ENCODE results near the gene CSAD. TPM values are rescaled to one million over a fixed set of nuclear protein-coding genes. Genes with fewer than 3 reads are reported as not detected.
A peak's percentile ranks its signal among the peaks of the same experiment; 100 is the strongest.

The CSAD gene
- total and polyA plus RNA-seq, 8 donors = 10.1 to 83.2 (median 21.4) TPM

- Histone ChIP-seq H3K4me1 (peaks cover 0 to 21% (median 5%) of the 10 kb centered on the region in 3 donors), H3K4me3 (peak overlapping the region; percentile 16 to 66 (median 54)), H3K27ac (peak overlapping the region; percentile 97 to 98 (median 97)), H3K27me3 (no peaks in the 10 kb centered on the region), H3K9me3 (no peaks in the 10 kb centered on the region), H3K36me3 (no peaks in the 10 kb centered on the region)
- FAIRE-seq (no peak), DNase-seq (peak; percentile 83 to 92 (median 89)), ATAC-seq (peak; percentile 71 to 80 (median 76))
- no peak for TF ChIP-seq CTCF (IDR thresholded peaks at IDR 0.05)
- WGBS, 2 donors = 1% methylated on average over 58 to 72 of the region's 72 CpGs
- intact Hi-C loops (cut with DNase I) = no loop called here
Observed at GRCh38 chr12:53221203-53222080, 40.7 kb upstream of the CSAD start.

- TF ChIP-seq CTCF (IDR thresholded peaks at IDR 0.05) = no peak
- H3K36me3 ChIP-seq = no peaks in the 10 kb centered on the region
- H3K4me3 ChIP-seq = peak overlapping the region; percentile 42 to 66 (median 54)
- H3K9me3 ChIP-seq = no peaks in the 10 kb centered on the region
- ATAC-seq = peak; percentile 79 to 90 (median 82)
- peaks cover 0 to 21% (median 5%) of the 10 kb centered on the region in 3 donors for H3K4me1 ChIP-seq
- FAIRE-seq = no peak
- 0% methylated on average over 23 to 42 of the region's 42 CpGs for WGBS, 2 donors
- no peaks in the 10 kb centered on the region for H3K27me3 ChIP-seq
- intact Hi-C loops (cut with DNase I) = no loop called here
- DNase-seq = peak; percentile 90 to 95 (median 92)
- H3K27ac ChIP-seq = peak overlapping the region; percentile 97 to 98 (median 97)
Observed at GRCh38 chr12:53220694-53221202, 40.0 kb upstream of the CSAD start.

GRCh38 chr12:53219956-53220693 lies 39.4 kb upstream of the CSAD start:
- Histone ChIP-seq H3K4me3 (peak overlapping the region; percentile 42 to 66 (median 54)), H3K9me3 (no peaks in the 10 kb centered on the region), H3K36me3 (peaks cover 0 to under 1% (median 0%) of the 10 kb centered on the region in 3 donors), H3K27me3 (no peaks in the 10 kb centered on the region), H3K4me1 (peaks cover 0 to 21% (median 5%) of the 10 kb centered on the region in 3 donors), H3K27ac (peak overlapping the region; percentile 97 to 98 (median 97))
- DNase-seq (peak in 5 of 6 donors; percentile 44 to 75 (median 50)), ATAC-seq (peak; percentile 12 to 34 (median 31)), FAIRE-seq (no peak)
- WGBS, 2 donors = 0 to 1% methylated on average over 51 to 53 of the region's 53 CpGs
- no peak for TF ChIP-seq CTCF (IDR thresholded peaks at IDR 0.05)
- intact Hi-C loops (cut with DNase I) = loop anchor here (5.0 to 10.0 kb wide), 2 partner anchors 32 to 65 kb away; a partner anchor contains a TSS

GRCh38 chr12:53219292-53219955 lies 38.7 kb upstream of the CSAD start:
- WGBS, 2 donors = 18 to 20% methylated on average over 27 of the region's 27 CpGs
- Histone ChIP-seq H3K4me3 (peak overlapping the region; percentile 42 to 66 (median 54)), H3K27ac (peak overlapping the region in 3 of 4 donors; percentile 33 to 98 (median 97)), H3K9me3 (no peaks in the 10 kb centered on the region), H3K27me3 (no peaks in the 10 kb centered on the region), H3K4me1 (peaks cover 0 to 21% (median 5%) of the 10 kb centered on the region in 3 donors), H3K36me3 (peaks cover 0 to 4% (median 0%) of the 10 kb centered on the region in 3 donors)
- ATAC-seq = peak in 1 of 4 donors; percentile 2
- intact Hi-C loops (cut with DNase I) = loop anchor here (5.0 to 10.0 kb wide), 2 partner anchors 33 to 65 kb away; a partner anchor contains a TSS
- peak in 1 of 6 donors; percentile 41 for DNase-seq
- FAIRE-seq = no peak
- TF ChIP-seq CTCF (IDR thresholded peaks at IDR 0.05) = no peak
